ENCODE results near the gene CMTM8.
A peak's percentile ranks its signal among the peaks of the same experiment; 100 is the strongest.

CMTM8 gene

DNA sequence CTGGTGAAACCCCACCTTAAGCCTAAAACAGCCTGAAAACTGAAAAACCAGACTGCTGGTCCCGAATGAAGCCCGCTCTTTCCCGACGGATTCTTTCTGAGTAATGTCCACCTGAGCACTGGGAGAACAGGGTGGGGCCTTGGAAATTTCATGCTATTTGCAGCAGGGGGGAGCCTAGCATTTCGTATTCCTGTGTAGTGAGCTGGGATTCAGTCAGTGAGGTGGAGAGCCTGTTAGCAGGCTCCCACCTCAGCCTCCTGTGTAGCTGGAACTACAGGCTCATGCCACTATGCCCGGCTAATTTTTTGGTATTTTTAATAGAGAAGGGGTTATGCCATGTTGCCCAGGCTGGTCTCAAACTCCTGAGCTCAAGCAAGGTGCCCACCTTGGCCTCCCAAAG lies 74.7 kb downstream of the CMTM8 start:
- Histone ChIP-seq H3K27me3 (ENCODE audit: insufficient read depth, low read length) (no peaks in the 10 kb centered on the region), H3K9ac (ENCODE audit: low read depth, low read length) (no peak overlapping the region), H3K4me3 (ENCODE audit: low read length) (no peak overlapping the region), H3K27ac (ENCODE audit: low read length) (no peak overlapping the region), H3K9me3 (ENCODE audit: insufficient read depth, low read depth, low read length) (no peaks in the 10 kb centered on the region), H3K4me1 (ENCODE audit: insufficient read depth, low read length) (peaks cover 8% of the 10 kb centered on the region; the same call in 1 of the 2 replicates), H3K36me3 (ENCODE audit: insufficient read depth, low read depth, low read length) (no peaks in the 10 kb centered on the region)

- H3K4me3 ChIP-seq (ENCODE audit: low read length) = no peak overlapping the region
- no peak overlapping the region for H3K9ac ChIP-seq (ENCODE audit: low read depth, low read length)
- no peaks in the 10 kb centered on the region for H3K27me3 ChIP-seq (ENCODE audit: insufficient read depth, low read length)
- no peaks in the 10 kb centered on the region for H3K36me3 ChIP-seq (ENCODE audit: insufficient read depth, low read depth, low read length)
- no peaks in the 10 kb centered on the region for H3K9me3 ChIP-seq (ENCODE audit: insufficient read depth, low read depth, low read length)
- no peak overlapping the region for H3K27ac ChIP-seq (ENCODE audit: low read length)
- H3K4me1 ChIP-seq (ENCODE audit: insufficient read depth, low read length) = peaks cover 8% of the 10 kb centered on the region; the same call in 1 of the 2 replicates
Observed at GRCh38 chr3:32313723-32314473, 75.4 kb downstream of the CMTM8 start.

GRCh38 chr3:32315441-32315840 lies 77.0 kb downstream of the CMTM8 start:
- Histone ChIP-seq H3K9ac (ENCODE audit: low read depth, low read length) (no peak overlapping the region), H3K36me3 (ENCODE audit: insufficient read depth, low read depth, low read length) (no peaks in the 10 kb centered on the region), H3K4me3 (ENCODE audit: low read length) (no peak overlapping the region), H3K4me1 (ENCODE audit: insufficient read depth, low read length) (peaks cover 13% of the 10 kb centered on the region), H3K27ac (ENCODE audit: low read length) (no peak overlapping the region), H3K9me3 (ENCODE audit: insufficient read depth, low read depth, low read length) (no peaks in the 10 kb centered on the region), H3K27me3 (ENCODE audit: insufficient read depth, low read length) (no peaks in the 10 kb centered on the region)

DNA sequence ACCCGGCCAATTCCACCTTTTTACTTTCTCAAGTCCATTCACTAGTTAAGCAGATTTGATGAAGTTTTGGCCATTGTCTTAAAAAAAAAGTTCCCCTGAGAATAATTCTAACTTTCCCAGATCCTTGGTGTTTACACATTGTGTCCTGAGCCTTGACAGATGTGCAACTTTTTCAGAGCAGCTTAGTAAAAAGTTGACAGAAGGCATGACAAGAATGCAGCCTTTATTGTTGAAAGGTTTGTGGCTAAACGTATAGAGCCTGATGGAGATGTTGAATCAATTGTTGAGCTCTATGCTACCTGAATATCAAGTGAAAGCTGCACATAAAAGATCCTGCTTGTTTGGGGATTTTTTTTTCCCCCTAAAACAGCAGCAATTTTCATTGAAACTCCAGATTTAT lies 77.8 kb downstream of the CMTM8 start:
- no peak overlapping the region for H3K27ac ChIP-seq (ENCODE audit: low read length)
- H3K9me3 ChIP-seq (ENCODE audit: insufficient read depth, low read depth, low read length) = no peaks in the 10 kb centered on the region
- H3K36me3 ChIP-seq (ENCODE audit: insufficient read depth, low read depth, low read length) = no peaks in the 10 kb centered on the region
- no peak overlapping the region for H3K4me3 ChIP-seq (ENCODE audit: low read length)
- H3K9ac ChIP-seq (ENCODE audit: low read depth, low read length) = no peak overlapping the region
- peaks cover 20% of the 10 kb centered on the region for H3K4me1 ChIP-seq (ENCODE audit: insufficient read depth, low read length)
- no peaks in the 10 kb centered on the region for H3K27me3 ChIP-seq (ENCODE audit: insufficient read depth, low read length)

DNA sequence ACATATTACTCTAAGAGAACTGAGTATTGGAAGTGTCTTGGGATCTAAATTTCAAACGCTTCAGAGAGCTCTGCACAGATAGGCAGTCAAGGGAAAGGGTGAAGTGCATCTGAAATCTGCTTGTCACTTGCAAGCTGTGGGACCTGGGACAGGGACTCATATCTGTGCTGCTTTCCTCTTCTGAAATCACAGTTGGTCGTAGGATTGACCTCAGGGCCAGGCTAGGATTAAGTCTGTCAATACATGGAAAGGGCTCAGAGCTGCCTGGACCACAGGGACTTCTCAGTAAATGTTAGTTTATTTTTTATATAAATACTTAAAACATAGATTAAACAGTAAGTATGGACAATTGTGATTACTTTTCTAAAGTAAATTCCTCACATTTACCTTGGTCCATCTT lies 78.5 kb downstream of the CMTM8 start:
- no peaks in the 10 kb centered on the region for H3K36me3 ChIP-seq (ENCODE audit: insufficient read depth, low read depth, low read length)
- peaks cover 21% of the 10 kb centered on the region for H3K4me1 ChIP-seq (ENCODE audit: insufficient read depth, low read length)
- H3K4me3 ChIP-seq (ENCODE audit: low read length) = no peak overlapping the region
- no peak overlapping the region for H3K9ac ChIP-seq (ENCODE audit: low read depth, low read length)
- H3K27ac ChIP-seq (ENCODE audit: low read length) = no peak overlapping the region
- H3K27me3 ChIP-seq (ENCODE audit: insufficient read depth, low read length) = no peaks in the 10 kb centered on the region
- H3K9me3 ChIP-seq (ENCODE audit: insufficient read depth, low read depth, low read length) = no peaks in the 10 kb centered on the region

GRCh38 chr3:32319607-32320006 lies 81.1 kb downstream of the CMTM8 start:
- H3K36me3 ChIP-seq (ENCODE audit: insufficient read depth, low read depth, low read length) = no peaks in the 10 kb centered on the region
- H3K9me3 ChIP-seq (ENCODE audit: insufficient read depth, low read depth, low read length) = no peaks in the 10 kb centered on the region
- peaks cover 13% of the 10 kb centered on the region; the same call in 1 of the 2 replicates for H3K4me1 ChIP-seq (ENCODE audit: insufficient read depth, low read length)
- no peak overlapping the region for H3K9ac ChIP-seq (ENCODE audit: low read depth, low read length)
- H3K27ac ChIP-seq (ENCODE audit: low read length) = no peak overlapping the region
- no peak overlapping the region for H3K4me3 ChIP-seq (ENCODE audit: low read length)
- no peaks in the 10 kb centered on the region for H3K27me3 ChIP-seq (ENCODE audit: insufficient read depth, low read length)

GRCh38 chr3:32320080-32320479 lies 81.6 kb downstream of the CMTM8 start:
- Histone ChIP-seq H3K4me1 (ENCODE audit: insufficient read depth, low read length) (peaks cover 18% of the 10 kb centered on the region; the same call in 1 of the 2 replicates), H3K36me3 (ENCODE audit: insufficient read depth, low read depth, low read length) (no peaks in the 10 kb centered on the region), H3K27me3 (ENCODE audit: insufficient read depth, low read length) (no peaks in the 10 kb centered on the region), H3K9ac (ENCODE audit: low read depth, low read length) (no peak overlapping the region), H3K27ac (ENCODE audit: low read length) (no peak overlapping the region), H3K9me3 (ENCODE audit: insufficient read depth, low read depth, low read length) (no peaks in the 10 kb centered on the region), H3K4me3 (ENCODE audit: low read length) (no peak overlapping the region)

- no peaks in the 10 kb centered on the region for H3K36me3 ChIP-seq (ENCODE audit: insufficient read depth, low read depth, low read length)
- H3K27me3 ChIP-seq (ENCODE audit: insufficient read depth, low read length) = no peaks in the 10 kb centered on the region
- H3K9me3 ChIP-seq (ENCODE audit: insufficient read depth, low read depth, low read length) = no peaks in the 10 kb centered on the region
- H3K27ac ChIP-seq (ENCODE audit: low read length) = no peak overlapping the region
- H3K4me1 ChIP-seq (ENCODE audit: insufficient read depth, low read length) = peaks cover 28% of the 10 kb centered on the region; the same call in 1 of the 2 replicates
- H3K4me3 ChIP-seq (ENCODE audit: low read length) = no peak overlapping the region; the same call in 1 of the 2 replicates
- peak overlapping the region; percentile 8; the same call in 1 of the 2 replicates for H3K9ac ChIP-seq (ENCODE audit: low read depth, low read length)
Observed at GRCh38 chr3:32321095-32321790, 82.8 kb downstream of the CMTM8 start.

- Histone ChIP-seq H3K27ac (ENCODE audit: low read length) (no peak overlapping the region), H3K4me1 (ENCODE audit: insufficient read depth, low read length) (peaks cover 28% of the 10 kb centered on the region; the same call in 1 of the 2 replicates), H3K4me3 (ENCODE audit: low read length) (no peak overlapping the region), H3K36me3 (ENCODE audit: insufficient read depth, low read depth, low read length) (no peaks in the 10 kb centered on the region), H3K9me3 (ENCODE audit: insufficient read depth, low read depth, low read length) (no peaks in the 10 kb centered on the region), H3K27me3 (ENCODE audit: insufficient read depth, low read length) (no peaks in the 10 kb centered on the region), H3K9ac (ENCODE audit: low read depth, low read length) (no peak overlapping the region)
Observed at GRCh38 chr3:32322311-32322710, 83.8 kb downstream of the CMTM8 start.

GRCh38 chr3:32323604-32324003 lies 85.1 kb downstream of the CMTM8 start:
- Histone ChIP-seq H3K27me3 (ENCODE audit: insufficient read depth, low read length) (no peaks in the 10 kb centered on the region), H3K27ac (ENCODE audit: low read length) (no peak overlapping the region), H3K9ac (ENCODE audit: low read depth, low read length) (no peak overlapping the region), H3K9me3 (ENCODE audit: insufficient read depth, low read depth, low read length) (no peaks in the 10 kb centered on the region), H3K4me3 (ENCODE audit: low read length) (no peak overlapping the region), H3K4me1 (ENCODE audit: insufficient read depth, low read length) (peaks cover 28% of the 10 kb centered on the region; the same call in 1 of the 2 replicates), H3K36me3 (ENCODE audit: insufficient read depth, low read depth, low read length) (no peaks in the 10 kb centered on the region)

DNA sequence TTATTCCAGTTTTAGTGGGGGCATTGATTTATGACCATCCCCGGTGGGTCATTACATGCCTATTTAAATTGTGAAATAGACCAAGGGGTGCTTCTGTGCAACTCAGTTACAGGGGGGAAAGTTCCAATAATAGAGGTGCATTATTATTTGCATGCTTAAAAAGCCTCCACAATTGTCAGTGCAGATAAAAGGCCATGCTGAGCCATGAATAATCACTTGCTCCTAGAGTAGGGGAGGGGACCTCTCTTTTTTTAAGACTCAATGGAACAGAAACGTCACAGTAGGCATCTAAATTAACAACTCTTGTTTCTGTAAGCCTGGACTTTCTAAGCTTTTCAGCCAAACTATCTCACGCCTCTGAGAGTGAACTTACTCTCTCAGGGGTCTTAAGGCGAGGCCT lies 86.7 kb downstream of the CMTM8 start:
- peaks cover 26% of the 10 kb centered on the region; the same call in 1 of the 2 replicates for H3K4me1 ChIP-seq (ENCODE audit: insufficient read depth, low read length)
- no peaks in the 10 kb centered on the region for H3K27me3 ChIP-seq (ENCODE audit: insufficient read depth, low read length)
- H3K9ac ChIP-seq (ENCODE audit: low read depth, low read length) = no peak overlapping the region
- no peaks in the 10 kb centered on the region for H3K36me3 ChIP-seq (ENCODE audit: insufficient read depth, low read depth, low read length)
- H3K9me3 ChIP-seq (ENCODE audit: insufficient read depth, low read depth, low read length) = no peaks in the 10 kb centered on the region
- no peak overlapping the region; the same call in 1 of the 2 replicates for H3K4me3 ChIP-seq (ENCODE audit: low read length)
- no peak overlapping the region for H3K27ac ChIP-seq (ENCODE audit: low read length)

GRCh38 chr3:32325927-32326326 lies 87.4 kb downstream of the CMTM8 start:
- H3K9me3 ChIP-seq (ENCODE audit: insufficient read depth, low read depth, low read length) = no peaks in the 10 kb centered on the region
- H3K9ac ChIP-seq (ENCODE audit: low read depth, low read length) = no peak overlapping the region
- H3K27ac ChIP-seq (ENCODE audit: low read length) = no peak overlapping the region
- no peaks in the 10 kb centered on the region for H3K36me3 ChIP-seq (ENCODE audit: insufficient read depth, low read depth, low read length)
- no peak overlapping the region for H3K4me3 ChIP-seq (ENCODE audit: low read length)
- H3K27me3 ChIP-seq (ENCODE audit: insufficient read depth, low read length) = no peaks in the 10 kb centered on the region
- H3K4me1 ChIP-seq (ENCODE audit: insufficient read depth, low read length) = peaks cover 19% of the 10 kb centered on the region; the same call in 1 of the 2 replicates

All from iPS-20b (cell line).